ENCODE data around the gene SAMD4A. TPM values are rescaled to one million over a fixed set of nuclear protein-coding genes. Genes with fewer than 3 reads are reported as not detected.

The SAMD4A gene
- total and polyA plus RNA-seq, 8 donors, result 2.9 to 12.2 (median 9.4) TPM

DNA sequence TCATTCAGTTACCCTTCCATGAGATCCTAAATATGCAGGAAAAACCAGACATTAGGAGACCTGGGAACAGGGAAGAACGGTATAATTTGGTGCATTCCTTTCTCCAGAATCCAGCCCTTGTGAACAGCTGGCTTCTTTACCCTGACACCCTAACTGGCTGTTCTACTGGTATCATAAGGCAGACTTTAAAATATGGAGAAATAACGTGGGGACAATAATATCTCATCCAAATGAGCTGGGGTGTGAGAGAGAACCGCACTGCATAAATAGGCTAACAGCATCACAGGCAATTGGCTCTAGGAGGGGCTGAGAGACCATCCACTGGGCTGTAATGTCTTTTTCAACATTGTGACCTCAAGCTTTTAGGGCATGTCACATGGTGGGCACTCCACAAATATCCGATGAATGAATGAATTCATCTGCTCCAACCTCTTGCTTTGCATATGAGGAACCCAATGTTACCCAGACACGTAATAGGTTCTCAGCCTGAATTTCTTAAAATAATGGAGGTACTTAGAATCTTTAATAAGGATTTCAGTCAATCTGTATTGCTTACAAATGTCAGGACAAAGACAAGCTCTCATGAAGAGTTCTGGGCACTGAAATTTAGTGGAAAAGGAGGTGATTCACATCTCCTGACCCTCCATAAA lies 157.9 kb downstream of the SAMD4A start:
- intact Hi-C loops (cut with DNase I), result no loop called here
- Histone ChIP-seq H3K27me3 (no peaks in the 10 kb centered on the region), H3K4me1 (no peaks in the 10 kb centered on the region), H3K36me3 (no peaks in the 10 kb centered on the region), H3K27ac (no peak overlapping the region), H3K9me3 (no peaks in the 10 kb centered on the region), H3K4me3 (no peak overlapping the region)
- DNase-seq (no peak), ATAC-seq (no peak), FAIRE-seq (no peak)
- 87 to 92% methylated on average over 5 of the region's 5 CpGs for WGBS, 2 donors
- TF ChIP-seq, protein P1, sequence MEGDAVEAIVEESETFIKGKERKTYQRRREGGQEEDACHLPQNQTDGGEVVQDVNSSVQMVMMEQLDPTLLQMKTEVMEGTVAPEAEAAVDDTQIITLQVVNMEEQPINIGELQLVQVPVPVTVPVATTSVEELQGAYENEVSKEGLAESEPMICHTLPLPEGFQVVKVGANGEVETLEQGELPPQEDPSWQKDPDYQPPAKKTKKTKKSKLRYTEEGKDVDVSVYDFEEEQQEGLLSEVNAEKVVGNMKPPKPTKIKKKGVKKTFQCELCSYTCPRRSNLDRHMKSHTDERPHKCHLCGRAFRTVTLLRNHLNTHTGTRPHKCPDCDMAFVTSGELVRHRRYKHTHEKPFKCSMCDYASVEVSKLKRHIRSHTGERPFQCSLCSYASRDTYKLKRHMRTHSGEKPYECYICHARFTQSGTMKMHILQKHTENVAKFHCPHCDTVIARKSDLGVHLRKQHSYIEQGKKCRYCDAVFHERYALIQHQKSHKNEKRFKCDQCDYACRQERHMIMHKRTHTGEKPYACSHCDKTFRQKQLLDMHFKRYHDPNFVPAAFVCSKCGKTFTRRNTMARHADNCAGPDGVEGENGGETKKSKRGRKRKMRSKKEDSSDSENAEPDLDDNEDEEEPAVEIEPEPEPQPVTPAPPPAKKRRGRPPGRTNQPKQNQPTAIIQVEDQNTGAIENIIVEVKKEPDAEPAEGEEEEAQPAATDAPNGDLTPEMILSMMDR (IDR thresholded peaks at IDR 0.05), result no peak

DNA sequence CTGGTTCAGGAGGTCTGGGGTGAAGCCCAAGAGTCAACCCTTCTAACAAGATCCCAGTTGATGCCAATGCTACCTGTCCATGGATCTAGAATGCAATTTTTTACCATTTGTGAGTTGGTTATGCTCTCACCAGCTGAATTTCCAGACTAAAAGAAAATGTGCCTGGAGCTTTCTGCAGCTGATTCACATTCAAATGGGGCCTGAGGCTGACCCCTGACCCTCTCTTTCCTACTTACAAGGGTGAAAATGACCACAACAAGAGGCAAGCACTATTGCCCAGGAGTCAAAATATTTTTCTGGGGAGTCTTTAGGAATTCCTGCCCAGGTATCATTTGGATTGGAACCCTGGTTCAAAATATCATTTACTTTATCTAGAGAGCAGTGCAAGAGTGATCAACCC lies 159.1 kb downstream of the SAMD4A start:
- no peak for FAIRE-seq

DNA sequence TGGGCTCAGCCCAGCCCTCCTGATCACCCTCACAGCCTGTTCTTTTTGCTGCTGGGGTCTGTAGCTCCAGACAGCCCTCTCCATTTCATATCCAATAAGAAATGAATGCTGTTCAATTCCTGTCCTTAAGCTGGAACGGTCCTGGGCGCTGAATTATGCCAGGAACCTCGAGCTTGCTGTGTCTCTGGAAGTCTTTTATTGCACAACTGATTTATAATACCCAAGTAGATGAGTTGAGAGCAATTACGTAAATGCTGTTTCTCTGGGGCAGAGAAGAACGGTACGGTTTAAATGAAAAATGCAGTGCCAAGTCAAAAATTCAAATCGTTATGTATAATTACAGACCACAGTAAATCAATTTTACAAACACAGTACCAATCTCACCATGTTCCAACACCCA lies 161.0 kb downstream of the SAMD4A start:
- WGBS, 2 donors, result 82 to 85% methylated on average over 7 of the region's 7 CpGs
- TF ChIP-seq, protein P1 (IDR thresholded peaks at IDR 0.05), result no peak
- no peak for ATAC-seq
- Histone ChIP-seq H3K9me3 (no peaks in the 10 kb centered on the region), H3K4me1 (no peaks in the 10 kb centered on the region), H3K36me3 (no peaks in the 10 kb centered on the region), H3K4me3 (no peak overlapping the region), H3K27ac (no peak overlapping the region), H3K27me3 (no peaks in the 10 kb centered on the region)
- intact Hi-C loops (cut with DNase I), result no loop called here
- no peak for DNase-seq
- no peak for FAIRE-seq

More for the DNA sequence above, 159.1 kb downstream of the SAMD4A start:
- Histone ChIP-seq H3K27ac (no peak overlapping the region), H3K36me3 (no peaks in the 10 kb centered on the region), H3K4me1 (no peaks in the 10 kb centered on the region), H3K27me3 (no peaks in the 10 kb centered on the region), H3K4me3 (no peak overlapping the region), H3K9me3 (no peaks in the 10 kb centered on the region)
- intact Hi-C loops (cut with DNase I), result no loop called here
- DNase-seq (no peak), ATAC-seq (no peak)
- TF ChIP-seq, protein P1 (IDR thresholded peaks at IDR 0.05), result no peak

DNA sequence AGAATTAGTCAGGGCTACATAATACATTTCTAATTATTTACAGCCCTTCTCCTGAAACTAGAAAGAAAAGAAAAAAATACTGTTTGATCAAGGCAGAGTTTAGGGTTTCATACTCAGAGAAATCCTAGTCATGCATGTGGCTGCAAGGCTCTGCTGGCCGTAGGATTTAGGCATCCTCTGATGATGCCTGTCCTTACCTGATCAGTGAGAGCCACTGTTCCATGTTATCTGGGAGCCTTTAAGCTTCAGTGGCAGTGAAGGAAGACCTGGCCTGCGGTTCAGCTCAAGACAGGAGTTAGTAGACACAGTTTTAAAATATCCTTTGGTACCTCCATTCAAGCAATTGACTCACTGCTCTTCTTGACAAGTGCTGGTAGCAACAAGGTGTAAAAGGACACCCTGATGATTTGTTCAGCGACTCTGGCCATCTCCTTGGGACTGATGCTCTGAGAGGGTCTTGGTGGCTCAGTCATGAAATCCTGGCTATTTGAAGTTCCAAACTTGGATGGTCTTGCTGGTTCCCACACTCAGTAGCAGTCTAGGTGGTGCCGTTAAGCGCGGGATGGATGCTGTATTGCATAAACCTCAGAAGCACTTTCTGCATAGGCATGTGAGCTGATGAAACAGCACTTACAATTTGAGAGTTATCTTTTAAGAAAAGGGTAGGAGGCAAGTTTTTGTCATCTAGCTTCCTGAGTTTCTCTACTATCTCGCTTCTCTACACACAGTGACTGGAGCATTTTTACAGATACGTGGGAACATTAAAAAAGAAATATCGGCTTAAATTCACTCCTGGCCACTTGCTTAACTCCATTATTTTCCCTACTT lies 162.0 kb downstream of the SAMD4A start:
- H3K9me3 ChIP-seq, result no peaks in the 10 kb centered on the region
- no peak overlapping the region for H3K27ac ChIP-seq
- intact Hi-C loops (cut with DNase I), result no loop called here
- H3K4me3 ChIP-seq, result no peak overlapping the region
- no peak for DNase-seq
- no peak for FAIRE-seq
- ATAC-seq, result no peak
- H3K36me3 ChIP-seq, result no peaks in the 10 kb centered on the region
- no peaks in the 10 kb centered on the region for H3K4me1 ChIP-seq
- H3K27me3 ChIP-seq, result no peaks in the 10 kb centered on the region
- WGBS, 2 donors, result 92 to 94% methylated on average over 9 of the region's 9 CpGs
- TF ChIP-seq, protein P1 (IDR thresholded peaks at IDR 0.05), result no peak
